Tongue (tissue), 2 donors: Measurements from ENCODE around the gene SREK1IP1. TPM values are rescaled to one million over a fixed set of nuclear protein-coding genes. Genes with fewer than 3 reads are reported as not detected.

Source experiments
- DNase-seq: peaks from one replicate; pipeline ENCODE4 v3.0.0-alpha.2; 2015
- total RNA-seq: library from RNA; depleted of rRNA; stranded (reverse); fragments of >200 nt; gene quantifications from one replicate; pipeline ENCODE4 v1.2.3, GENCODE V29; 2014

SREK1IP1 gene
- total RNA-seq, 1 donor from 2014 or later: 19.1 TPM

- no peak for DNase-seq
Observed at GRCh38 chr5:64680289-64680688, 88.2 kb downstream of the SREK1IP1 start.

GRCh38 chr5:64678374-64678773 lies 90.1 kb downstream of the SREK1IP1 start:
- DNase-seq: no peak

GRCh38 chr5:64671678-64672077 lies 96.8 kb downstream of the SREK1IP1 start:
- no peak for DNase-seq

- DNase-seq: no peak
Observed at GRCh38 chr5:64670277-64670676, 98.2 kb downstream of the SREK1IP1 start.

Other genes with a start within 250 kb of the SREK1IP1 start
- gene SHISAL2B, start 78.2 kb downstream of the SREK1IP1 start, total RNA-seq: not detected
- 22.6 TPM for gene CWC27, start 239 bp upstream of the SREK1IP1 start, total RNA-seq